ENCODE data around the gene GALNT13.

GALNT13 gene

DNA sequence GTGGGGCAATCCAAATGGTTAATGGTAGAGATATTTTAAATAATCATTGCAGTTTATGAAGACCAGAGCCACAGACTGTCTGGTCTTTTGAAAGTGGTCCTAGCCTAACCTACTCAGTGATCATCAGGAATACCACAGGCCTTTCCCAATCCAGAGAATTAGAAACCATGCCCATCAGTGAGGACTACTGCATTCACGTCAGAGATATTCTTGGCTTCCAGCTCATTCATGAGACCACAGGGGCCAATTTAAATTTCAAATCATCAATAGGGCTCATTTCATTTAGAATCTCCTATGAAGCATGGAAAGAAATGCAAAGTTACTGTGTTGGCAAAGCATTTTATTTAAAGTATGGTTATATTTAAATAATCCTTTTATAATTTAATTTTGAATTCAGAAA is 464.5 kb downstream of the GALNT13 start:
- no peak for TF ChIP-seq POLR2AphosphoS5 (IDR thresholded peaks at IDR 0.05; ENCODE audit: low read depth, low read length)
- TF ChIP-seq, protein P1, sequence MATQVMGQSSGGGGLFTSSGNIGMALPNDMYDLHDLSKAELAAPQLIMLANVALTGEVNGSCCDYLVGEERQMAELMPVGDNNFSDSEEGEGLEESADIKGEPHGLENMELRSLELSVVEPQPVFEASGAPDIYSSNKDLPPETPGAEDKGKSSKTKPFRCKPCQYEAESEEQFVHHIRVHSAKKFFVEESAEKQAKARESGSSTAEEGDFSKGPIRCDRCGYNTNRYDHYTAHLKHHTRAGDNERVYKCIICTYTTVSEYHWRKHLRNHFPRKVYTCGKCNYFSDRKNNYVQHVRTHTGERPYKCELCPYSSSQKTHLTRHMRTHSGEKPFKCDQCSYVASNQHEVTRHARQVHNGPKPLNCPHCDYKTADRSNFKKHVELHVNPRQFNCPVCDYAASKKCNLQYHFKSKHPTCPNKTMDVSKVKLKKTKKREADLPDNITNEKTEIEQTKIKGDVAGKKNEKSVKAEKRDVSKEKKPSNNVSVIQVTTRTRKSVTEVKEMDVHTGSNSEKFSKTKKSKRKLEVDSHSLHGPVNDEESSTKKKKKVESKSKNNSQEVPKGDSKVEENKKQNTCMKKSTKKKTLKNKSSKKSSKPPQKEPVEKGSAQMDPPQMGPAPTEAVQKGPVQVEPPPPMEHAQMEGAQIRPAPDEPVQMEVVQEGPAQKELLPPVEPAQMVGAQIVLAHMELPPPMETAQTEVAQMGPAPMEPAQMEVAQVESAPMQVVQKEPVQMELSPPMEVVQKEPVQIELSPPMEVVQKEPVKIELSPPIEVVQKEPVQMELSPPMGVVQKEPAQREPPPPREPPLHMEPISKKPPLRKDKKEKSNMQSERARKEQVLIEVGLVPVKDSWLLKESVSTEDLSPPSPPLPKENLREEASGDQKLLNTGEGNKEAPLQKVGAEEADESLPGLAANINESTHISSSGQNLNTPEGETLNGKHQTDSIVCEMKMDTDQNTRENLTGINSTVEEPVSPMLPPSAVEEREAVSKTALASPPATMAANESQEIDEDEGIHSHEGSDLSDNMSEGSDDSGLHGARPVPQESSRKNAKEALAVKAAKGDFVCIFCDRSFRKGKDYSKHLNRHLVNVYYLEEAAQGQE (IDR thresholded peaks at IDR 0.05; ENCODE audit: insufficient read depth in 1 of 2, low read depth in 2 of 2, low read length in 2 of 2), result no peak
- TF ChIP-seq TAF1 (IDR thresholded peaks at IDR 0.05; ENCODE audit: borderline replicate concordance, insufficient read depth, low read length), result no peak
- TF ChIP-seq SIN3A (IDR thresholded peaks at IDR 0.05; ENCODE audit: borderline replicate concordance, insufficient read depth, low read length), result no peak
- TF ChIP-seq FOXP2 (optimal IDR thresholded peaks at IDR 0.05; ENCODE audit: borderline replicate concordance, extremely low read depth, extremely low read length, insufficient read depth), result no peak

DNA sequence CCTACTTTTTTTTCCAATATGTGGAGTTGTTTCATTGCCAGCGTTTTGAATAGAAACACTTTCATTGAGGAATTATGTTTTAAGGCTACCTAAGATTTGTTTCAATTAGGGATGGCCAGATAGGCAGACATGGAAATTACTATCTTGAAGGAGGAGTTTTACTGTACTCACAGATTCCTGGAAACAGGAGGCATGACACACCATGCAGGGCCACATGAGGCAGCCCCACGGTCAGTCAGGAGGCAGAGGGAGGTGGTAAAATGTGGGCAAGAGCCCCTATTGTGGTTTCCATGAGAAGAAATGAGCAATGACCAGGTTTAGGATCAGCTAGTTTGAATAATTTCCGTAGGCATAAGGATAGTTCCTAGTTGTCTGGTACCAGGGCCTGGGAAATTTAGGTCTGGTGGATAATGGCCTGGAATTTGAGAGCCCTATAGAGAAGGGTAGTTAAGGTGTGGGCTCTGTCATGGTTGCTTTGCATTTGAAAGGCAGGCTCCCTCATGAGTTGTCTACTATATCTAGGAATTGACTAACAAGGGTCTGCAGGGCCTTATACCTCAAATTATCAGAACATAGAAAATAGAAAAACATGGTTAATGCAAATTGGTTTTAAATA is 466.7 kb downstream of the GALNT13 start:
- no peak for TF ChIP-seq POLR2AphosphoS5 (IDR thresholded peaks at IDR 0.05; ENCODE audit: low read depth, low read length)
- no peak for TF ChIP-seq FOXP2 (optimal IDR thresholded peaks at IDR 0.05; ENCODE audit: borderline replicate concordance, extremely low read depth, extremely low read length, insufficient read depth)
- TF ChIP-seq TAF1 (IDR thresholded peaks at IDR 0.05; ENCODE audit: borderline replicate concordance, insufficient read depth, low read length), result no peak
- TF ChIP-seq SIN3A (IDR thresholded peaks at IDR 0.05; ENCODE audit: borderline replicate concordance, insufficient read depth, low read length), result no peak
- TF ChIP-seq, protein P1 (IDR thresholded peaks at IDR 0.05; ENCODE audit: insufficient read depth in 1 of 2, low read depth in 2 of 2, low read length in 2 of 2), result no peak

DNA sequence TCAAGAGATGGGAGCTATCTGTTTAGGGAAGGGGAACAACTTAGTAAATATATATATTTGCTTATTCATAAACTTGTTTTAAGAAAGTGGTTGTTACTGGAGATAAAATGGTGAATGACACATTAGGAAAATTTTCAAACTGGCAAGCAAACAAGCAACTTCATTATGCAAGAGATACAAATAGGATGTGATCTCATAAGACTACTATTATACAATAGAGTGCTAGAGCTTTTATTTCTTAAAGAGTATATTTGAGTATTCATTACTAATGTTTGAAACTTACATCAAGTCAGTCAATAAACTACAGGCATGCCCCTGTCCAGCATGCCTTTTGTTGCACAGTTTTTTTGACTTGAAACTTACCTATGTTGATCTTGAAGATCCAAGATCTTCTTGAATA is 471.6 kb downstream of the GALNT13 start:
- TF ChIP-seq TAF1 (IDR thresholded peaks at IDR 0.05; ENCODE audit: borderline replicate concordance, insufficient read depth, low read length) (no peak), POLR2AphosphoS5 (IDR thresholded peaks at IDR 0.05; ENCODE audit: low read depth, low read length) (no peak), FOXP2 (optimal IDR thresholded peaks at IDR 0.05; ENCODE audit: borderline replicate concordance, extremely low read depth, extremely low read length, insufficient read depth) (no peak), SIN3A (IDR thresholded peaks at IDR 0.05; ENCODE audit: borderline replicate concordance, insufficient read depth, low read length) (no peak)
- TF ChIP-seq, protein P1 (IDR thresholded peaks at IDR 0.05; ENCODE audit: insufficient read depth in 1 of 2, low read depth in 2 of 2, low read length in 2 of 2), result no peak

DNA sequence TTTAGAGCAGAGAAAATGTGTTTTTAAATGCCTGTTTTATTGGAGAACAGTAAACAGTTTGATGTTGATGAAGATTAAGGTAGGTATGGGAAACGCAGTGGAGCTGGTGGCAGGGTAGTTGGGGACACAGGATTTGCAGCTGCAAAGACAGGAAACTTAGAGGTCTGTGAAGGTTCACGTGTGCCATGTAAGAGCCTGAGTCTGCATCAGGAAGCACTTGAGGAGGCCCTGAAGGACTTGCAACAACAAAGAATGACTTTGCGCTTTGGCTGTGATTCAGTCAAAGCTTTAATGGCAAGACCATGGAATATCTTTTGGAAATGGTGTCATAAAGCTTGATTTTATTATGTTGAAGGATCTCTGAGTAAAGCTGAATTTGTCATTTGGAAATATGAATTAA is 479.2 kb downstream of the GALNT13 start:
- TF ChIP-seq SIN3A (IDR thresholded peaks at IDR 0.05; ENCODE audit: borderline replicate concordance, insufficient read depth, low read length), result no peak
- no peak for TF ChIP-seq TAF1 (IDR thresholded peaks at IDR 0.05; ENCODE audit: borderline replicate concordance, insufficient read depth, low read length)
- TF ChIP-seq FOXP2 (optimal IDR thresholded peaks at IDR 0.05; ENCODE audit: borderline replicate concordance, extremely low read depth, extremely low read length, insufficient read depth), result no peak
- TF ChIP-seq, protein P1 (IDR thresholded peaks at IDR 0.05; ENCODE audit: insufficient read depth in 1 of 2, low read depth in 2 of 2, low read length in 2 of 2), result no peak
- no peak for TF ChIP-seq POLR2AphosphoS5 (IDR thresholded peaks at IDR 0.05; ENCODE audit: low read depth, low read length)

All from PFSK-1 (cell line).